Amygdala (tissue), 56 donors: ENCODE results near the gene SLC9C1.

Experiments
- DNase-seq, 56 donors: peaks; one replicate each; lab custom pipeline; 2025; lab: John Stamatoyannopoulos, UW

SLC9C1 gene

GRCh38 chr3:112293368-112294321, at the start of gene SLC9C1:
TSS of gene SLC9C1 (minus strand) at chr3:112294216. CDS start at chr3:112286791, 7,425 bp downstream.
- DNase-seq, result peak in 28 of 56 donors; percentile 6 to 78 (median 44)

GRCh38 chr3:112341386-112341785, 47.4 kb upstream of the SLC9C1 start:
- DNase-seq, result no peak

GRCh38 chr3:112339609-112340008, 45.6 kb upstream of the SLC9C1 start:
- no peak for DNase-seq

- no peak for DNase-seq
These were observed 45.1 kb upstream of the SLC9C1 start for GRCh38 chr3:112339134-112339533.

- no peak for DNase-seq
These were observed 44.7 kb upstream of the SLC9C1 start for GRCh38 chr3:112338727-112339056.

- DNase-seq, result no peak
These were observed 44.2 kb upstream of the SLC9C1 start for GRCh38 chr3:112338021-112338726.

GRCh38 chr3:112335434-112335781, 41.4 kb upstream of the SLC9C1 start:
- no peak for DNase-seq

- DNase-seq, result no peak
These were observed 40.8 kb upstream of the SLC9C1 start for GRCh38 chr3:112334691-112335433.

GRCh38 chr3:112333381-112334317, 39.6 kb upstream of the SLC9C1 start:
- DNase-seq, result peak in 44 of 56 donors; percentile 16 to 84 (median 58)

GRCh38 chr3:112333002-112333380, 39.0 kb upstream of the SLC9C1 start, which contains the start of gene CD200:
TSS of gene CD200 (plus strand) at chr3:112333156. CDS start at chr3:112333213, 57 bp downstream.
- DNase-seq, result peak in 48 of 56 donors; percentile 11 to 84 (median 60)

GRCh38 chr3:112331851-112332250, 37.8 kb upstream of the SLC9C1 start:
- no peak for DNase-seq

- peak in 8 of 56 donors; percentile 8 to 62 (median 21) for DNase-seq
These were observed 33.4 kb upstream of the SLC9C1 start for GRCh38 chr3:112327371-112327951.

- DNase-seq, result no peak
These were observed 28.0 kb upstream of the SLC9C1 start for GRCh38 chr3:112321867-112322652.

GRCh38 chr3:112320691-112321090, 26.7 kb upstream of the SLC9C1 start:
- DNase-seq, result no peak

- DNase-seq, result no peak
These were observed 25.7 kb upstream of the SLC9C1 start for GRCh38 chr3:112319516-112320276.

- DNase-seq, result no peak
These were observed 21.8 kb upstream of the SLC9C1 start for GRCh38 chr3:112315791-112316190.

- no peak for DNase-seq
These were observed 20.6 kb upstream of the SLC9C1 start for GRCh38 chr3:112314649-112315048.
